Measurements from ENCODE around the gene SYNGR4.

GRCh38 chr19:48332351-48332661, 31.9 kb upstream of the SYNGR4 start:
- TF ChIP-seq POLR2A (IDR thresholded peaks at IDR 0.05; ENCODE audit: low read depth, low read length) = no peak
- no peak for TF ChIP-seq POLR2AphosphoS5 (IDR thresholded peaks at IDR 0.05; ENCODE audit: low read depth, low read length)
- no peak for TF ChIP-seq TAF1 (IDR thresholded peaks at IDR 0.05; ENCODE audit: low read depth, low read length)

Measured in GM12891 (cell line).